Transverse colon (tissue), 4 donors: ENCODE data around the gene ZCWPW1.

ENCODE experiments used
- POLR2A ChIP-seq: fragments of 450-650 bp; IDR thresholded peaks from one replicate; pipeline ENCODE4 v1.6.1; 2016; ENCODE audit warnings: antibody characterized with exemption, mild to moderate bottlenecking, moderate library complexity
- POLR2AphosphoS5 ChIP-seq, 3 donors: sonication (generic); formaldehyde crosslinking; IDR thresholded peaks; one replicate each; pipeline ENCODE4 v1.6.1; 2016; ENCODE audit warnings: antibody characterized with exemption in 3 of 3
- TF ChIP-seq, protein P1 (sequence below), 5 experiments: fragments of 200-600 bp in 3 of 5; fragments of 450-650 bp in 2 of 5; sonication (generic) in 3 of 5; IDR thresholded peaks; 1 replicate in 2 of 5; 2 replicates in 3 of 5; pipeline ENCODE4 v1.5.1; 2016 to 2017; ENCODE audit warnings: antibody characterized with exemption in 5 of 5, inconsistent platforms in 3 of 5, mild to moderate bottlenecking in 2 of 5, moderate library complexity in 1 of 5

DNA sequence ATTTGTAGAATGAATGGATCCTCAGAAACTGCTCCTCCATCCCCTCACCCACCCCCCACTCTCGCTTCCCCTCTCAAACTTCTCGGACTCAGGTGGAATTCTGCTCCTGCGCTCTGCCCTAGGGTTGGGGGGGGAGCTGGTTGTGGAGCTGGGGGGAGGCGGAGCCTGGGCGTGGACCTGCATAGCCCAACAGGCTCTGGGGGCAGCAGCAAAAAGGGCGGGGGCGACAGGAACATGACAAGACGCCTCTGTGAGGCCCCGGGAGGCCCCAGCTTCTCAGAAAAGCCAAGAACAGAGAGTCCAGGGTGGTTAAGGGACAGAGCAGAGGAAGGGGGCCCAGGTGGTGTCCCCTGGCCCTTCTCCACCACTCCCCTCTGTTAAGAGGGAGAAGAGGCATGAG is 47.0 kb upstream of the ZCWPW1 start:
- TF ChIP-seq, protein P1, sequence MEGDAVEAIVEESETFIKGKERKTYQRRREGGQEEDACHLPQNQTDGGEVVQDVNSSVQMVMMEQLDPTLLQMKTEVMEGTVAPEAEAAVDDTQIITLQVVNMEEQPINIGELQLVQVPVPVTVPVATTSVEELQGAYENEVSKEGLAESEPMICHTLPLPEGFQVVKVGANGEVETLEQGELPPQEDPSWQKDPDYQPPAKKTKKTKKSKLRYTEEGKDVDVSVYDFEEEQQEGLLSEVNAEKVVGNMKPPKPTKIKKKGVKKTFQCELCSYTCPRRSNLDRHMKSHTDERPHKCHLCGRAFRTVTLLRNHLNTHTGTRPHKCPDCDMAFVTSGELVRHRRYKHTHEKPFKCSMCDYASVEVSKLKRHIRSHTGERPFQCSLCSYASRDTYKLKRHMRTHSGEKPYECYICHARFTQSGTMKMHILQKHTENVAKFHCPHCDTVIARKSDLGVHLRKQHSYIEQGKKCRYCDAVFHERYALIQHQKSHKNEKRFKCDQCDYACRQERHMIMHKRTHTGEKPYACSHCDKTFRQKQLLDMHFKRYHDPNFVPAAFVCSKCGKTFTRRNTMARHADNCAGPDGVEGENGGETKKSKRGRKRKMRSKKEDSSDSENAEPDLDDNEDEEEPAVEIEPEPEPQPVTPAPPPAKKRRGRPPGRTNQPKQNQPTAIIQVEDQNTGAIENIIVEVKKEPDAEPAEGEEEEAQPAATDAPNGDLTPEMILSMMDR (IDR thresholded peaks at IDR 0.05) = no peak
- TF ChIP-seq POLR2A = no peak
- TF ChIP-seq POLR2AphosphoS5 (IDR thresholded peaks at IDR 0.05) = no peak
